Transverse colon (tissue), 4 donors: ENCODE results near the gene LHFPL4.
"Not testable (repeated sequence)": the region's sequence is repeated elsewhere in the genome, so short reads cannot be mapped to it uniquely, and the experiment has no call there.

Experiments used
- CTCF ChIP-seq, 5 experiments: fragments of 200-600 bp in 3 of 5; fragments of 450-650 bp in 2 of 5; sonication (generic) in 3 of 5; IDR thresholded peaks; 1 replicate in 2 of 5; 2 replicates in 3 of 5; pipeline ENCODE4 v1.5.1; 2016 to 2017; ENCODE audit warnings: antibody characterized with exemption in 5 of 5, inconsistent platforms in 3 of 5, mild to moderate bottlenecking in 2 of 5, moderate library complexity in 1 of 5
- EP300 ChIP-seq: sonication (generic); formaldehyde crosslinking; IDR thresholded peaks from one replicate; pipeline ENCODE4 v1.6.1; 2017; ENCODE audit warnings: antibody characterized with exemption, low read depth
- POLR2AphosphoS5 ChIP-seq, 3 donors: sonication (generic); formaldehyde crosslinking; IDR thresholded peaks; one replicate each; pipeline ENCODE4 v1.6.1; 2016; ENCODE audit warnings: antibody characterized with exemption in 3 of 3

DNA sequence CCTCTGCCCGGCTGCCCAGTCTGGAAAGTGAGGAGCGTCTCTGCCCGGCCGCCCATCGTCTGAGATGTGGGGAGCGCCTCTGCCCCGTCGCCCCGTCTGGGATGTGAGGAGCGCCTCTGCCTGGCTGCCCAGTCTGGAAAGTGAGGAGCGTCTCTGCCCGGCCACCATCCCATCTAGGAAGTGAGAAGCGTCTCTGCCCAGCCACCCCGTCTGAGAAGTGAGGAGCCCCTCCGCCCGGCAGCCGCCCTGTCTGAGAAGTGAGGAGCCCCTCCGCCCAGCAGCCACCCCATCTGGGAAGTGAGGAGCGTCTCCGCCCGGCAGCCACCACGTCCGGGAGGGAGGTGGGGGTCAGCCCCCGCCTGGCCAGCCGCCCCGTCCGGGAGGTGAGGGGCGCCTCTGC lies 38.2 kb upstream of the LHFPL4 start:
- TF ChIP-seq CTCF (IDR thresholded peaks at IDR 0.05); POLR2AphosphoS5 (IDR thresholded peaks at IDR 0.05); EP300: not testable (repeated sequence)
